Type B pancreatic cell (in vitro differentiated cells): ENCODE results near the gene SCAF8. TPM values are rescaled to one million over a fixed set of nuclear protein-coding genes. Genes with fewer than 3 reads are reported as not detected.

ENCODE experiments used
- DNase-seq: peaks from one replicate; pipeline ENCODE4 v3.0.0; 2021; ENCODE audit warnings: mixed read lengths; ENCODE audit not compliant: unreplicated experiment; ENCODE audit errors: extremely low spot score
- H3K27ac Mint-ChIP-seq: 2 replicates; pipeline ENCODE4 v1.8.0; 2021; ENCODE audit warnings: mild to moderate bottlenecking, mixed read lengths
- H3K27me3 Mint-ChIP-seq: 2 replicates; pipeline ENCODE4 v1.8.0; 2021; ENCODE audit warnings: mixed read lengths
- H3K36me3 Mint-ChIP-seq: 2 replicates; pipeline ENCODE4 v1.8.0; 2021; ENCODE audit warnings: mixed read lengths
- H3K4me1 Mint-ChIP-seq: one replicate; pipeline ENCODE4 v1.8.0; 2021; ENCODE audit warnings: mixed read lengths; ENCODE audit not compliant: unreplicated experiment
- H3K4me3 Mint-ChIP-seq: 2 replicates; pipeline ENCODE4 v1.8.0; 2021; ENCODE audit warnings: mild to moderate bottlenecking, mixed read lengths
- H3K9me3 Mint-ChIP-seq: 2 replicates; pipeline ENCODE4 v1.8.0; 2021; ENCODE audit warnings: mixed read lengths
- total RNA-seq: library from RNA; stranded (reverse); gene quantifications from 2 replicates; pipeline ENCODE4 v1.2.1, GENCODE V29; 2021; ENCODE audit warnings: low replicate concordance
- TF ChIP-seq, protein P1 (sequence below): fragments of 200-600 bp; sonication (generic); conservative IDR thresholded peaks from 2 replicates; pipeline ENCODE4 v1.5.0; 2021; ENCODE audit warnings: antibody characterized with exemption, mild to moderate bottlenecking

The SCAF8 gene
- total RNA-seq, 1 donor from 2014 or later = 58.7 TPM

DNA sequence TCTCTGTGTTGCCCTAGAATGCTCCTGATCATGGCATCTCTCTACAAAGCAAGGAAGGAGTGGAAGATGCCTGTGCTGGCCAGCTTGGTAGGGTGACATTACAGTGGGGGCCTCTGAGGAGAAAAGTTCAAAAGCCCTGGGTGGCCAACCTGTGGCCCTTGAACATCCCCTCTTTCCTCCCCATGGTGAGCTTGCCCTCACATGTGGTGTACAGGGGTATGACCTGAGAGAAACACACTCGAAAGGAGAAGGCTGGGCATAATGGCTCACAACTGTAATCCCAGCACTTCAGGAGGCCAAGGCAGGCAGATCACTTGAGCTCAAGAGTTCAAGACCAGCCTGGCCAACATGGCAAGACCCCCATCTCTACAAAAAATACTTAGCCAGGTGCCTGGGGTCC is 36.6 kb upstream of the SCAF8 start:
- Mint-ChIP-seq H3K4me1 (no peaks in the 10 kb centered on the region), H3K9me3 (no peaks in the 10 kb centered on the region), H3K27me3 (no peaks in the 10 kb centered on the region), H3K27ac (no peak overlapping the region), H3K4me3 (no peak overlapping the region), H3K36me3 (no peaks in the 10 kb centered on the region)
- DNase-seq = no peak
- TF ChIP-seq, protein P1, sequence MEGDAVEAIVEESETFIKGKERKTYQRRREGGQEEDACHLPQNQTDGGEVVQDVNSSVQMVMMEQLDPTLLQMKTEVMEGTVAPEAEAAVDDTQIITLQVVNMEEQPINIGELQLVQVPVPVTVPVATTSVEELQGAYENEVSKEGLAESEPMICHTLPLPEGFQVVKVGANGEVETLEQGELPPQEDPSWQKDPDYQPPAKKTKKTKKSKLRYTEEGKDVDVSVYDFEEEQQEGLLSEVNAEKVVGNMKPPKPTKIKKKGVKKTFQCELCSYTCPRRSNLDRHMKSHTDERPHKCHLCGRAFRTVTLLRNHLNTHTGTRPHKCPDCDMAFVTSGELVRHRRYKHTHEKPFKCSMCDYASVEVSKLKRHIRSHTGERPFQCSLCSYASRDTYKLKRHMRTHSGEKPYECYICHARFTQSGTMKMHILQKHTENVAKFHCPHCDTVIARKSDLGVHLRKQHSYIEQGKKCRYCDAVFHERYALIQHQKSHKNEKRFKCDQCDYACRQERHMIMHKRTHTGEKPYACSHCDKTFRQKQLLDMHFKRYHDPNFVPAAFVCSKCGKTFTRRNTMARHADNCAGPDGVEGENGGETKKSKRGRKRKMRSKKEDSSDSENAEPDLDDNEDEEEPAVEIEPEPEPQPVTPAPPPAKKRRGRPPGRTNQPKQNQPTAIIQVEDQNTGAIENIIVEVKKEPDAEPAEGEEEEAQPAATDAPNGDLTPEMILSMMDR = no peak

DNA sequence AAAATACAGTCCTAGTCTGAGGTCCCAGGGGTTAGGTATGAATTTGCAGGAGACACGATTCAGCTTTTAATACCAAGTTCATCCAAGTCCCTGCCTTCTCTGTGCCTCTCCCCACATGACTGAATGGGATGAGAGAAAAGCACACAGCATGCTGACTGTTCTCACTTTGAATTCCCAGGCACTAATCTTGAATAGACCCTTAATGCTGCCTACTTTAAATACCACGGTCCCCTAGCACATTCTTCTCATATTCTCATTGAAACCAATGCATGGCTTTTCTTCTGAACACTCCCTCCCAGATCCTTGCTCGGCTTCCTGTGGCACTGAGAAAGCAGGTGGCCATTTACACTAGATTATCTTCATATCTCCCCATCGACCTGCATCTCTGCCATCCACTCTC is 30.1 kb upstream of the SCAF8 start:
- DNase-seq = no peak
- no peak overlapping the region for H3K27ac Mint-ChIP-seq
- H3K27me3 Mint-ChIP-seq = peaks cover 4% of the 10 kb centered on the region
- no peak overlapping the region for H3K4me3 Mint-ChIP-seq
- TF ChIP-seq, protein P1 = no peak
- H3K36me3 Mint-ChIP-seq = no peaks in the 10 kb centered on the region
- H3K4me1 Mint-ChIP-seq = no peaks in the 10 kb centered on the region
- H3K9me3 Mint-ChIP-seq = no peaks in the 10 kb centered on the region

DNA sequence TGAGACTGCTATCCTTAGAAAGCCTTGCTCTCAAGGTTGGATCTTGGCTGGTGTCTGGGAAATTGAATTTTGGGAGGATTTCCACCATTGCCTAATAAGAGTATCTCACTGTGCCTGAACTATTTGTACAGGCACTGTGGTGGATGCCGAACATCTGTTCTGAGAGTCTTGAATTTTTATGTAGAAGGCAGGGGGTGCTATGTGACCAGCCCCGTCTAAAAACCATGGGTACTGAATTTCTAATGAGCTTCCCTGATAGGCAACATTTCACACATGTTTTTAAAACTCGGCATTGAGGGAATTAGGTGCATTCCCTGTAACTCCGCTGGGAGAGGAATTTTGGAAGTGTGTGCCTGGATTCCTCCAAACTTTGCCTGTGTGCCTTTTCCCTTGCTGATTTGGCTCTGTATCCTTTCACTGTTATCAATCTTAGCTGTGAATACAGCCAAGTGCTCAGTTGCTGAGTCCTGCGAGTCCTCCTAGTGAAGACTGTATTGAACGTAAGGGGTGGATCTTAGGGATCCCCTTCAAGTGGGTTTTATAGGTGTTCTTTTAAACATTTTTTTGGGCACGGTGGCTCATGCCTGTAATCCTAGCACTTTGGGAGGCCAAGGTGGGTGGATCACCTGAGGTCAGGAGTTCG is 27.6 kb upstream of the SCAF8 start:
- H3K27me3 Mint-ChIP-seq = peaks cover 4% of the 10 kb centered on the region
- no peak overlapping the region for H3K27ac Mint-ChIP-seq
- no peaks in the 10 kb centered on the region for H3K36me3 Mint-ChIP-seq
- H3K4me1 Mint-ChIP-seq = no peaks in the 10 kb centered on the region
- TF ChIP-seq, protein P1 = no peak
- H3K4me3 Mint-ChIP-seq = no peak overlapping the region
- no peak for DNase-seq
- no peaks in the 10 kb centered on the region for H3K9me3 Mint-ChIP-seq

DNA sequence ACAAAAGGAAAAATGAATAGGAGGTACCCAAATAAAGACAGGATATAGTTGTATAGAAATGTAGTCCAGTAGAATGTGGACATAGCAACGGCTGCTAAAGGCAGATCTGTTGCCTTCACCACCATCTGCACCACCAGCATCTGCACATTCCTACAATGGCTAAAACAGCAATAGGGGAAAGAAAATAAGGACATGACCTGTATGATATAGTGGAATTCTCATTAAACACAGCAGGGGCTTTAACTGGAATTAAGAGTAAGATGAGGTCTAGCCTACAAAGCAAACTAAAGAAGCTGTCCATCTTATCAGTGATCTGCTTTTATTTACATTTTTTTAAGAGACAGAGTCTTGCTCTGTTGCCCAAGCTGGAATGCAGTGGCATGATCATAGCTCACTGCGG is 26.8 kb upstream of the SCAF8 start:
- Mint-ChIP-seq H3K27ac (no peak overlapping the region), H3K4me1 (no peaks in the 10 kb centered on the region), H3K36me3 (no peaks in the 10 kb centered on the region), H3K4me3 (no peak overlapping the region), H3K27me3 (peaks cover 4% of the 10 kb centered on the region), H3K9me3 (no peaks in the 10 kb centered on the region)
- no peak for DNase-seq
- TF ChIP-seq, protein P1 = no peak

DNA sequence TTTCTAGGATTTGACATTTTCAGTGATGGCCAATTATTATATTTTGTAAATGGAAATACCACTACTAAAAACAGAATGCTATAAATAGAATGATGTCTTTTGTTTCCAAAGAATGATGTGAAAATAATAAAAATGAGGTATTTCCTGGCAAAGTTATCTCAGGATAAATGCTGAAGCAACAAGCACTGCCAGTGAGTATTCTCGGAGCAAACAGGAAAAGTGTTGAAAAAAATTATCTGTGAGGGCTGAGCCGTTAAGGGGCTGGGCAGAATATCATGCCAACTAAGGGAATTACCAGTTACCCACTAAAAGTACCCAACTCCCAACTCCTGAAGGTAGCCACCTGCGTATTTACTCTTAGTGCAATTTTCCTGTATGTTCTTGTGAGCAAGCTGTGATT is 23.6 kb upstream of the SCAF8 start:
- Mint-ChIP-seq H3K27me3 (no peaks in the 10 kb centered on the region), H3K4me1 (no peaks in the 10 kb centered on the region), H3K9me3 (no peaks in the 10 kb centered on the region), H3K36me3 (no peaks in the 10 kb centered on the region), H3K27ac (no peak overlapping the region), H3K4me3 (no peak overlapping the region)
- TF ChIP-seq, protein P1 = no peak
- no peak for DNase-seq

DNA sequence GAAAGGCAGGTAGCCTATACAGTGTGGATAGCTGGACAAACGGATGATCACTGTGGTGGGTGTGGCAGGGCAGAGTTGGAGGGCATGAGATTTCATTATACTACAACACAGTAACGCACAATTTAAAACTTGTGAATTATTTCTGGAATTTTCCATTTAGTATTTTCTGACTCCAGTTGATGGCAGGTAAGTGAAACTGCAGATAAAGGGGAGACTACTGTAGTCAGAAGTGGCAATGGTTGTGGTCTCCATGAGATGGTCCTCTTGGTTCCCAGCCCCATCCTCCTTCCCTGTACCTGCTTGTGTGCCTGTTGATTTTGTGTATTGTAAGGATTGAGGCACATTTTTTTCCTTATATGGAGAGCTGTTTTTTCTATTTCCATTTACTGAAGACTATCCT is 22.5 kb upstream of the SCAF8 start:
- DNase-seq = no peak
- H3K36me3 Mint-ChIP-seq = no peaks in the 10 kb centered on the region
- no peaks in the 10 kb centered on the region for H3K9me3 Mint-ChIP-seq
- no peaks in the 10 kb centered on the region for H3K4me1 Mint-ChIP-seq
- no peak overlapping the region for H3K4me3 Mint-ChIP-seq
- H3K27ac Mint-ChIP-seq = no peak overlapping the region
- TF ChIP-seq, protein P1 = no peak
- H3K27me3 Mint-ChIP-seq = no peaks in the 10 kb centered on the region
